HEK293 (cell line): Measurements from ENCODE around the gene ING4.

Experiments used
- OSR2 ChIP-seq: fragments of 450-650 bp; formaldehyde crosslinking; IDR thresholded peaks from 2 replicates; pipeline ENCODE4 v1.5.1; 2016; ENCODE audit warnings: missing biosample characterization, missing genetic modification characterization
- OVOL3 ChIP-seq: fragments of 450-650 bp; formaldehyde crosslinking; IDR thresholded peaks from 2 replicates; pipeline ENCODE4 v1.5.1; 2016; ENCODE audit warnings: missing biosample characterization, missing genetic modification characterization
- PRDM10 ChIP-seq: fragments of 450-650 bp; formaldehyde crosslinking; IDR thresholded peaks from 2 replicates; pipeline ENCODE4 v1.5.1; 2016; ENCODE audit warnings: missing biosample characterization, missing genetic modification characterization
- PRDM6 ChIP-seq: fragments of 450-650 bp; formaldehyde crosslinking; IDR thresholded peaks from 2 replicates; pipeline ENCODE4 v1.5.1; 2017; ENCODE audit warnings: missing biosample characterization, missing genetic modification characterization
- SP3 ChIP-seq: fragments of 450-650 bp; formaldehyde crosslinking; IDR thresholded peaks from 2 replicates; pipeline ENCODE4 v1.5.1; 2016; ENCODE audit warnings: missing biosample characterization, missing genetic modification characterization
- YY2 ChIP-seq: fragments of 450-650 bp; formaldehyde crosslinking; IDR thresholded peaks from 2 replicates; pipeline ENCODE4 v1.5.1; 2016; ENCODE audit warnings: missing biosample characterization, missing genetic modification characterization
- ZBTB1 ChIP-seq: fragments of 450-650 bp; formaldehyde crosslinking; IDR thresholded peaks from 2 replicates; pipeline ENCODE4 v1.5.1; 2016; ENCODE audit warnings: missing biosample characterization, missing genetic modification characterization
- ZFP3 ChIP-seq: fragments of 450-650 bp; formaldehyde crosslinking; IDR thresholded peaks from 2 replicates; pipeline ENCODE4 v1.5.1; 2016; ENCODE audit warnings: low read depth, missing biosample characterization, missing genetic modification characterization
- ZFP41 ChIP-seq: fragments of 450-650 bp; formaldehyde crosslinking; IDR thresholded peaks from 2 replicates; pipeline ENCODE4 v1.5.1; 2016; ENCODE audit warnings: missing biosample characterization, missing genetic modification characterization, borderline replicate concordance
- ZNF10 ChIP-seq: fragments of 450-650 bp; formaldehyde crosslinking; IDR thresholded peaks from 2 replicates; pipeline ENCODE4 v1.5.1; 2017; ENCODE audit warnings: missing biosample characterization, missing genetic modification characterization
- ZNF114 ChIP-seq: fragments of 450-650 bp; formaldehyde crosslinking; IDR thresholded peaks from 2 replicates; pipeline ENCODE4 v1.5.0; 2017; ENCODE audit warnings: missing biosample characterization, missing genetic modification characterization
- ZNF121 ChIP-seq: fragments of 450-650 bp; formaldehyde crosslinking; IDR thresholded peaks from 2 replicates; pipeline ENCODE4 v1.5.1; 2016; ENCODE audit warnings: missing biosample characterization, missing genetic modification characterization
- ZNF19 ChIP-seq: fragments of 450-650 bp; formaldehyde crosslinking; IDR thresholded peaks from 2 replicates; pipeline ENCODE4; 2016; ENCODE audit warnings: missing biosample characterization, missing genetic modification characterization, low read depth
- ZNF202 ChIP-seq: fragments of 450-650 bp; formaldehyde crosslinking; IDR thresholded peaks from 2 replicates; pipeline ENCODE4 v1.5.1; 2016; ENCODE audit warnings: missing biosample characterization, missing genetic modification characterization, borderline replicate concordance
- ZNF23 ChIP-seq: fragments of 450-650 bp; formaldehyde crosslinking; IDR thresholded peaks from 2 replicates; pipeline ENCODE4 v1.5.1; 2016; ENCODE audit warnings: missing biosample characterization, missing genetic modification characterization, borderline replicate concordance
- ZNF26 ChIP-seq: fragments of 450-650 bp; formaldehyde crosslinking; IDR thresholded peaks from 2 replicates; pipeline ENCODE4 v1.5.1; 2016; ENCODE audit warnings: missing biosample characterization, missing genetic modification characterization
- ZNF280C ChIP-seq: fragments of 450-650 bp; formaldehyde crosslinking; IDR thresholded peaks from 2 replicates; pipeline ENCODE4 v1.5.1; 2016; ENCODE audit warnings: missing biosample characterization, missing genetic modification characterization
- ZNF324 ChIP-seq: fragments of 450-650 bp; formaldehyde crosslinking; IDR thresholded peaks from 2 replicates; pipeline ENCODE4 v1.5.1; 2016; ENCODE audit warnings: missing biosample characterization, missing genetic modification characterization
- ZNF488 ChIP-seq: fragments of 450-650 bp; formaldehyde crosslinking; IDR thresholded peaks from 2 replicates; pipeline ENCODE4 v1.5.1; 2016; ENCODE audit warnings: missing biosample characterization, missing genetic modification characterization
- ZNF544 ChIP-seq: fragments of 450-650 bp; formaldehyde crosslinking; IDR thresholded peaks from 2 replicates; pipeline ENCODE4 v1.5.0; 2017; ENCODE audit warnings: missing biosample characterization, missing genetic modification characterization
- ZNF555 ChIP-seq: fragments of 450-650 bp; formaldehyde crosslinking; conservative IDR thresholded peaks from 2 replicates; pipeline ENCODE4 v1.5.1; 2017; ENCODE audit warnings: missing biosample characterization, mild to moderate bottlenecking, missing genetic modification characterization, inconsistent platforms
- ZNF560 ChIP-seq: fragments of 450-650 bp; formaldehyde crosslinking; IDR thresholded peaks from 2 replicates; pipeline ENCODE4 v1.5.1; 2017; ENCODE audit warnings: missing biosample characterization, missing genetic modification characterization, borderline replicate concordance
- ZNF600 ChIP-seq: fragments of 450-650 bp; formaldehyde crosslinking; IDR thresholded peaks from 2 replicates; pipeline ENCODE4 v1.5.1; 2016; ENCODE audit warnings: missing biosample characterization, missing genetic modification characterization
- ZNF629 ChIP-seq: fragments of 450-650 bp; formaldehyde crosslinking; IDR thresholded peaks from 2 replicates; pipeline ENCODE4 v1.5.1; 2017; ENCODE audit warnings: missing biosample characterization, missing genetic modification characterization
- ZNF692 ChIP-seq: fragments of 450-650 bp; formaldehyde crosslinking; IDR thresholded peaks from 2 replicates; pipeline ENCODE4 v1.5.1; 2016; ENCODE audit warnings: missing biosample characterization, missing genetic modification characterization
- ZNF768 ChIP-seq: fragments of 450-650 bp; formaldehyde crosslinking; IDR thresholded peaks from 2 replicates; pipeline ENCODE4 v1.5.1; 2018; ENCODE audit warnings: missing biosample characterization, mild to moderate bottlenecking, missing genetic modification characterization
- ZNF837 ChIP-seq: fragments of 450-650 bp; formaldehyde crosslinking; IDR thresholded peaks from 2 replicates; pipeline ENCODE4 v1.5.1; 2016; ENCODE audit warnings: missing biosample characterization, missing genetic modification characterization

ING4 gene

GRCh38 chr12:6688543-6688998, 25.7 kb upstream of the ING4 start (continued):
- no peak for TF ChIP-seq ZNF555 (tag by site-specific recombination)
- TF ChIP-seq PRDM6, result no peak
- no peak for TF ChIP-seq ZNF202
- no peak for TF ChIP-seq ZNF768
- no peak for TF ChIP-seq ZNF600 (tag by site-specific recombination)
- TF ChIP-seq OSR2 (tag by site-specific recombination), result no peak
- TF ChIP-seq ZNF10 (tag by site-specific recombination), result no peak
- no peak for TF ChIP-seq ZNF114 (tag by site-specific recombination)
- no peak for TF ChIP-seq ZNF280C (tag by site-specific recombination)
- no peak for TF ChIP-seq ZNF560 (tag by site-specific recombination)
- no peak for TF ChIP-seq ZNF121 (tag by site-specific recombination)
- no peak; the same call in 1 of the 2 replicates for TF ChIP-seq ZNF629 (tag by site-specific recombination)
- no peak for TF ChIP-seq ZFP41 (tag by site-specific recombination)
- no peak for TF ChIP-seq ZNF692 (tag by site-specific recombination)
- no peak for TF ChIP-seq ZNF19 (tag by site-specific recombination)
- no peak for TF ChIP-seq YY2 (tag by site-specific recombination)
- no peak for TF ChIP-seq ZNF26
- TF ChIP-seq ZFP3 (tag by site-specific recombination), result no peak
- TF ChIP-seq PRDM10 (tag by site-specific recombination), result peak; percentile 84
- no peak for TF ChIP-seq ZNF23 (tag by site-specific recombination)
- no peak; the same call in none of the 2 replicates for TF ChIP-seq SP3 (tag by site-specific recombination)
- peak; percentile 28; the same call in 1 of the 2 replicates for TF ChIP-seq ZNF324 (tag by site-specific recombination)
- TF ChIP-seq ZNF544 (tag by site-specific recombination), result no peak
- TF ChIP-seq OVOL3, result no peak
- TF ChIP-seq ZNF837, result no peak
- TF ChIP-seq ZNF488 (tag by site-specific recombination), result no peak
- no peak for TF ChIP-seq ZBTB1 (tag by site-specific recombination)
